ENCODE results near the gene TMEM25.

GRCh38 chr11:118545533-118545932, 14.5 kb downstream of the TMEM25 start:
- TF ChIP-seq, protein P1, sequence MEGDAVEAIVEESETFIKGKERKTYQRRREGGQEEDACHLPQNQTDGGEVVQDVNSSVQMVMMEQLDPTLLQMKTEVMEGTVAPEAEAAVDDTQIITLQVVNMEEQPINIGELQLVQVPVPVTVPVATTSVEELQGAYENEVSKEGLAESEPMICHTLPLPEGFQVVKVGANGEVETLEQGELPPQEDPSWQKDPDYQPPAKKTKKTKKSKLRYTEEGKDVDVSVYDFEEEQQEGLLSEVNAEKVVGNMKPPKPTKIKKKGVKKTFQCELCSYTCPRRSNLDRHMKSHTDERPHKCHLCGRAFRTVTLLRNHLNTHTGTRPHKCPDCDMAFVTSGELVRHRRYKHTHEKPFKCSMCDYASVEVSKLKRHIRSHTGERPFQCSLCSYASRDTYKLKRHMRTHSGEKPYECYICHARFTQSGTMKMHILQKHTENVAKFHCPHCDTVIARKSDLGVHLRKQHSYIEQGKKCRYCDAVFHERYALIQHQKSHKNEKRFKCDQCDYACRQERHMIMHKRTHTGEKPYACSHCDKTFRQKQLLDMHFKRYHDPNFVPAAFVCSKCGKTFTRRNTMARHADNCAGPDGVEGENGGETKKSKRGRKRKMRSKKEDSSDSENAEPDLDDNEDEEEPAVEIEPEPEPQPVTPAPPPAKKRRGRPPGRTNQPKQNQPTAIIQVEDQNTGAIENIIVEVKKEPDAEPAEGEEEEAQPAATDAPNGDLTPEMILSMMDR (IDR thresholded peaks at IDR 0.05; ENCODE audit: poor library complexity, severe bottlenecking): no peak
- TF ChIP-seq MXI1 (conservative IDR thresholded peaks at IDR 0.05; ENCODE audit: poor library complexity, severe bottlenecking) (no peak), REST (IDR thresholded peaks at IDR 0.05; ENCODE audit: borderline replicate concordance) (no peak), SMC3 (conservative IDR thresholded peaks at IDR 0.05; ENCODE audit: poor library complexity) (no peak), POLR2AphosphoS5 (IDR thresholded peaks at IDR 0.05) (no peak), EP300 (conservative IDR thresholded peaks at IDR 0.05; ENCODE audit: poor library complexity, severe bottlenecking) (no peak), EZH2 (IDR thresholded peaks at IDR 0.05; ENCODE audit: borderline replicate concordance, insufficient read depth, low read length, poor library complexity, severe bottlenecking) (no peak), TAF1 (IDR thresholded peaks at IDR 0.05; ENCODE audit: low read depth) (no peak)

All from neural cell (in vitro differentiated cells).